Astrocyte (in vitro differentiated cells and primary cell): ENCODE results near the gene HOXB1.

ENCODE experiments used
- EZH2 ChIP-seq: IDR thresholded peaks from 2 replicates; pipeline ENCODE4 v1.6.1; 2012; ENCODE audit warnings: mild to moderate bottlenecking, low read length, inconsistent platforms; ENCODE audit not compliant: insufficient read depth
- TF ChIP-seq, protein P1 (sequence below): IDR thresholded peaks from 2 replicates; pipeline ENCODE4 v1.5.1; 2011; ENCODE audit warnings: low read depth, mild to moderate bottlenecking, inconsistent platforms, low read length, moderate library complexity; ENCODE audit not compliant: insufficient read depth

DNA sequence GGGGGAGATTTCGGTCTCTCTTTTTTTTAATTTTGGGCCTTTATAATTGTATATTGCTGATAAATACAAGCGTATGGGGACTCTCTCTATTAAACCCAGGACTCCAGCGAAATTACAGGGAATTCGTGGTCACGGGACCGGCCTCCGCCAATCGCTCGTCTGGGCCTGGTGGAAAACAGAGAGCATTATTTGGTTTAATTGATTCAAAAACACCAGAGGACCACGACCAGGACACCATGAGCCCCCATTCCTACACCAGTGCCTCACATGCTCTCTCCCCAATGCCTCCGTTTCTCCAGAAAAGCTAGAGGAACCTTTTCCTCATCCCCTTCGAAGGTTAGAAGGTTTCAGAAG, 14.2 kb upstream of the HOXB1 start, which contains the start of gene HOXB2:
- TF ChIP-seq, protein P1, sequence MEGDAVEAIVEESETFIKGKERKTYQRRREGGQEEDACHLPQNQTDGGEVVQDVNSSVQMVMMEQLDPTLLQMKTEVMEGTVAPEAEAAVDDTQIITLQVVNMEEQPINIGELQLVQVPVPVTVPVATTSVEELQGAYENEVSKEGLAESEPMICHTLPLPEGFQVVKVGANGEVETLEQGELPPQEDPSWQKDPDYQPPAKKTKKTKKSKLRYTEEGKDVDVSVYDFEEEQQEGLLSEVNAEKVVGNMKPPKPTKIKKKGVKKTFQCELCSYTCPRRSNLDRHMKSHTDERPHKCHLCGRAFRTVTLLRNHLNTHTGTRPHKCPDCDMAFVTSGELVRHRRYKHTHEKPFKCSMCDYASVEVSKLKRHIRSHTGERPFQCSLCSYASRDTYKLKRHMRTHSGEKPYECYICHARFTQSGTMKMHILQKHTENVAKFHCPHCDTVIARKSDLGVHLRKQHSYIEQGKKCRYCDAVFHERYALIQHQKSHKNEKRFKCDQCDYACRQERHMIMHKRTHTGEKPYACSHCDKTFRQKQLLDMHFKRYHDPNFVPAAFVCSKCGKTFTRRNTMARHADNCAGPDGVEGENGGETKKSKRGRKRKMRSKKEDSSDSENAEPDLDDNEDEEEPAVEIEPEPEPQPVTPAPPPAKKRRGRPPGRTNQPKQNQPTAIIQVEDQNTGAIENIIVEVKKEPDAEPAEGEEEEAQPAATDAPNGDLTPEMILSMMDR = no peak
- TF ChIP-seq EZH2 = no peak
